ENCODE results near the gene THEM4. TPM values are rescaled to one million over a fixed set of nuclear protein-coding genes. Genes with fewer than 3 reads are reported as not detected.
"Not testable (repeated sequence)": the region's sequence is repeated elsewhere in the genome, so short reads cannot be mapped to it uniquely, and the experiment has no call there.

THEM4 gene
- total RNA-seq, 1 donor from 2014 or later, result 5.3 TPM

- no peak for DNase-seq (ENCODE audit: low spot score in 2 of 2)
- no peak for FAIRE-seq
These were observed 26.7 kb upstream of the THEM4 start for GRCh38 chr1:151935894-151936602.

GRCh38 chr1:151935154-151935553 lies 25.8 kb upstream of the THEM4 start:
- no peak for FAIRE-seq
- DNase-seq (ENCODE audit: low spot score in 2 of 2), result no peak

- FAIRE-seq (no peak), DNase-seq (ENCODE audit: low spot score in 2 of 2) (peak; percentile 11 to 42)
These were observed 24.8 kb upstream of the THEM4 start for GRCh38 chr1:151934048-151934493.

- DNase-seq (ENCODE audit: low spot score in 2 of 2), result no peak
- FAIRE-seq, result no peak
These were observed 15.6 kb upstream of the THEM4 start for GRCh38 chr1:151924691-151925587.

- no peak for FAIRE-seq
- DNase-seq (ENCODE audit: low spot score in 2 of 2), result no peak
These were observed 14.1 kb upstream of the THEM4 start for GRCh38 chr1:151923422-151923821.

- no peak for DNase-seq (ENCODE audit: low spot score in 2 of 2)
- FAIRE-seq, result no peak
These were observed 10.8 kb upstream of the THEM4 start for GRCh38 chr1:151920149-151920548.

- no peak for DNase-seq (ENCODE audit: low spot score in 2 of 2)
- no peak for FAIRE-seq
These were observed 9.7 kb upstream of the THEM4 start for GRCh38 chr1:151918819-151919610.

- no peak for FAIRE-seq
These were observed 8.8 kb upstream of the THEM4 start for GRCh38 chr1:151918156-151918555.

GRCh38 chr1:151916726-151917370 lies 7.5 kb upstream of the THEM4 start:
- FAIRE-seq (no peak), DNase-seq (ENCODE audit: low spot score in 2 of 2) (no peak)

More at GRCh38 chr1:151918156-151918555, 8.8 kb upstream of the THEM4 start:
- no peak for DNase-seq (ENCODE audit: low spot score in 2 of 2)

- no peak for DNase-seq (ENCODE audit: low spot score in 2 of 2)
- FAIRE-seq, result no peak
These were observed 5.9 kb upstream of the THEM4 start for GRCh38 chr1:151915061-151915686.

- FAIRE-seq (no peak), DNase-seq (ENCODE audit: low spot score in 2 of 2) (no peak)
These were observed 4.8 kb upstream of the THEM4 start for GRCh38 chr1:151914076-151914475.

- no peak for DNase-seq (ENCODE audit: low spot score in 2 of 2)
- FAIRE-seq, result no peak
These were observed 3.7 kb upstream of the THEM4 start for GRCh38 chr1:151912973-151913372.

- DNase-seq (ENCODE audit: low spot score in 2 of 2), result no peak
- FAIRE-seq, result no peak
These were observed 1.1 kb downstream of the THEM4 start for GRCh38 chr1:151908228-151908691.

GRCh38 chr1:151907363-151908139 lies 1.8 kb downstream of the THEM4 start:
- FAIRE-seq (no peak), DNase-seq (ENCODE audit: low spot score in 2 of 2) (no peak)

GRCh38 chr1:151906324-151906645 lies 3.0 kb downstream of the THEM4 start:
- not testable (repeated sequence) for DNase-seq (ENCODE audit: low spot score in 2 of 2); FAIRE-seq

GRCh38 chr1:151905443-151906323 lies 3.6 kb downstream of the THEM4 start:
- FAIRE-seq; DNase-seq (ENCODE audit: low spot score in 2 of 2): not testable (repeated sequence)

GRCh38 chr1:151905070-151905442 lies 4.3 kb downstream of the THEM4 start:
- no peak for DNase-seq (ENCODE audit: low spot score in 2 of 2)
- no peak for FAIRE-seq

GRCh38 chr1:151902858-151903257 lies 6.5 kb downstream of the THEM4 start:
- FAIRE-seq, result no peak
- DNase-seq (ENCODE audit: low spot score in 2 of 2), result no peak
